ENCODE measurements around the gene ZSCAN5B.

DNA sequence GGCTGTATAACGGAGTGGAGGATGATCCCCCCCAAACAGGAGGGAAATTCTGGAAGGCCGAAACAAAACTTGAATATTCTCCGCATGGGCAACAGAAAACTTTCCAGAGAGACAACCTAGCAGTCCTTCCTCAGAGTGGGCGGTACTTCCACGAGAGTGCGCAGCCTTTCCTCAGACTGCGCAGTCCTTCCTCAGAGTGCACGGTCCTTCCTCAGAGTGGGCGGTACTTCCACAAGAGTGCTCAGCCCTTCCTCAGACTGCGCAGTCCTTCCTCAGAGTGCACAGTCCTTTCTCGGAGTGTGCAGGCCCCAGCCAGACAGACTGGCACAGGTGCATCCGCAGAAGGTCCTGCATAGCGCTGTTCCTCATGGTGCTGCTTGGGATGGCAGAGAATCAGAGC, 34.5 kb downstream of the ZSCAN5B start:
- TF ChIP-seq, protein P1, sequence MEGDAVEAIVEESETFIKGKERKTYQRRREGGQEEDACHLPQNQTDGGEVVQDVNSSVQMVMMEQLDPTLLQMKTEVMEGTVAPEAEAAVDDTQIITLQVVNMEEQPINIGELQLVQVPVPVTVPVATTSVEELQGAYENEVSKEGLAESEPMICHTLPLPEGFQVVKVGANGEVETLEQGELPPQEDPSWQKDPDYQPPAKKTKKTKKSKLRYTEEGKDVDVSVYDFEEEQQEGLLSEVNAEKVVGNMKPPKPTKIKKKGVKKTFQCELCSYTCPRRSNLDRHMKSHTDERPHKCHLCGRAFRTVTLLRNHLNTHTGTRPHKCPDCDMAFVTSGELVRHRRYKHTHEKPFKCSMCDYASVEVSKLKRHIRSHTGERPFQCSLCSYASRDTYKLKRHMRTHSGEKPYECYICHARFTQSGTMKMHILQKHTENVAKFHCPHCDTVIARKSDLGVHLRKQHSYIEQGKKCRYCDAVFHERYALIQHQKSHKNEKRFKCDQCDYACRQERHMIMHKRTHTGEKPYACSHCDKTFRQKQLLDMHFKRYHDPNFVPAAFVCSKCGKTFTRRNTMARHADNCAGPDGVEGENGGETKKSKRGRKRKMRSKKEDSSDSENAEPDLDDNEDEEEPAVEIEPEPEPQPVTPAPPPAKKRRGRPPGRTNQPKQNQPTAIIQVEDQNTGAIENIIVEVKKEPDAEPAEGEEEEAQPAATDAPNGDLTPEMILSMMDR (conservative IDR thresholded peaks at IDR 0.05) = no peak
- TF ChIP-seq ZFX (IDR thresholded peaks at IDR 0.05) = no peak
